OCI-LY7 (cell line): Measurements from ENCODE around the gene HMCN1. TPM values are rescaled to one million over a fixed set of nuclear protein-coding genes. Genes with fewer than 3 reads are reported as not detected.

Experiments used
- BruUV-seq: library from RNA; stranded (reverse); fragments of 400-500 nt; replicated peaks from 2 replicates; lab custom pipeline; 2021; lab: Mats Ljungman, UMichigan
- CTCF ChIA-PET: fragments of 300-600 bp; sonication (Branson Sonifier 250); formaldehyde crosslinking; loops from one replicate; lab custom pipeline; 2022; ENCODE audit warnings: antibody characterized with exemption; ENCODE audit not compliant: unreplicated experiment; lab: Charles Lee
- POLR2A ChIA-PET: fragments of 300-600 bp; sonication (Branson Sonifier 250); formaldehyde crosslinking; loops from one replicate; lab custom pipeline; 2022; ENCODE audit warnings: antibody characterized with exemption; lab: Charles Lee
- DNase-seq: peaks from one replicate; pipeline ENCODE4 v3.0.0-alpha.2; 2015; ENCODE audit warnings: low spot score
- H2AFZ ChIP-seq: fragments of 200-600 bp; sonication (generic), shearing (Covaris generic); 2 replicates; pipeline ENCODE4 v1.6.1; 2014; ENCODE audit warnings: mild to moderate bottlenecking, antibody characterized with exemption, low read length, moderate library complexity
- H3K27ac ChIP-seq: fragments of 200-600 bp; sonication (generic); 2 replicates; pipeline ENCODE4 v1.5.1; 2014; ENCODE audit warnings: mixed run types, low read depth, mild to moderate bottlenecking, moderate library complexity, low read length, inconsistent platforms; ENCODE audit not compliant: poor library complexity, severe bottlenecking
- H3K36me3 ChIP-seq: fragments of 200-600 bp; sonication (generic); 2 replicates; pipeline ENCODE4 v1.6.1; 2014; ENCODE audit warnings: mild to moderate bottlenecking, antibody characterized with exemption, low read length, moderate library complexity, mixed read lengths; ENCODE audit not compliant: insufficient read depth
- H3K4me1 ChIP-seq: fragments of 200-600 bp; sonication (generic); 2 replicates; pipeline ENCODE4 v1.5.1; 2014; ENCODE audit warnings: mild to moderate bottlenecking, low read length; ENCODE audit not compliant: insufficient read depth, poor library complexity, severe bottlenecking
- H3K4me2 ChIP-seq: fragments of 200-600 bp; sonication (generic); 2 replicates; pipeline ENCODE4 v1.6.1; 2014; ENCODE audit warnings: mild to moderate bottlenecking, low read length
- H3K4me3 ChIP-seq: fragments of 200-600 bp; sonication (generic); 2 replicates; pipeline ENCODE4 v1.5.1; 2014; ENCODE audit warnings: mild to moderate bottlenecking, low read depth, low read length; ENCODE audit not compliant: poor library complexity, severe bottlenecking
- H3K79me2 ChIP-seq: fragments of 200-600 bp; sonication (generic); 2 replicates; pipeline ENCODE4 v1.6.1; 2016; ENCODE audit warnings: low read depth, mild to moderate bottlenecking, low read length, moderate library complexity, mixed read lengths; ENCODE audit not compliant: insufficient read depth
- H3K9me2 ChIP-seq: fragments of 200-600 bp; sonication (generic); 2 replicates; pipeline ENCODE4 v1.6.1; 2016; ENCODE audit warnings: mild to moderate bottlenecking, low read length, mixed read lengths; ENCODE audit not compliant: insufficient read depth
- H3K9me3 ChIP-seq: fragments of 200-600 bp; sonication (generic); 2 replicates; pipeline ENCODE4 v1.6.1; 2014; ENCODE audit warnings: mild to moderate bottlenecking, mixed run types, low read length, mixed read lengths
- H4K20me1 ChIP-seq: fragments of 200-600 bp; sonication (generic); 2 replicates; pipeline ENCODE4 v1.6.1; 2014; ENCODE audit warnings: mild to moderate bottlenecking, antibody characterized with exemption, low read length, moderate library complexity, mixed read lengths; ENCODE audit not compliant: insufficient read depth
- CTCF ChIP-seq: fragments of 200-600 bp; sonication (generic); conservative IDR thresholded peaks from 2 replicates; pipeline ENCODE4 v1.5.1; 2014; ENCODE audit warnings: mild to moderate bottlenecking, antibody characterized with exemption, low read length, moderate library complexity, mixed read lengths
- EZH2phosphoT487 ChIP-seq: fragments of 200-600 bp; sonication (generic); IDR thresholded peaks from 2 replicates; pipeline ENCODE4 v1.6.1; 2018; ENCODE audit warnings: low read depth, borderline replicate concordance, mild to moderate bottlenecking, mixed run types, antibody characterized with exemption, low read length, moderate library complexity, mixed read lengths
- intact Hi-C: fragments of 100-400 bp; cut with micrococcal nuclease; formaldehyde crosslinking; loops from one replicate; pipeline ENCODE4 v1.10.0; 2022; ENCODE audit not compliant: unreplicated experiment
- total RNA-seq, 2 experiments: library from RNA; depleted of rRNA in 1 of 2; stranded (reverse); fragments of >200 nt in 1 of 2; shearing (Covaris generic) in 1 of 2; gene quantifications; 2 replicates each; pipeline ENCODE4 v1.2.3, GENCODE V29; 2014 to 2022

Gene HMCN1
- total RNA-seq, 2 experiments from 2014 or later = 0.02 TPM; not detected in 1

- Histone ChIP-seq H3K27ac (no peak overlapping the region), H4K20me1 (no peaks in the 10 kb centered on the region), H3K9me3 (no peaks in the 10 kb centered on the region), H3K4me1 (no peaks in the 10 kb centered on the region), H3K4me3 (no peak overlapping the region), H3K36me3 (no peaks in the 10 kb centered on the region), H3K4me2 (no peak overlapping the region), H3K9me2 (no peaks in the 10 kb centered on the region), H2AFZ (no peak overlapping the region), H3K79me2 (no peaks in the 10 kb centered on the region)
- POLR2A ChIA-PET = interaction anchor here (0.6 kb wide), 1 partner anchor 202 kb away, joined by 6 read pairs; no protein-coding TSS in a partner anchor
- no peak for DNase-seq
- no peak for TF ChIP-seq CTCF
- TF ChIP-seq EZH2phosphoT487 = no peak
- intact Hi-C loops = no loop called here
- BruUV-seq = no TSS peak
- CTCF ChIA-PET = no interaction called here
Measured at GRCh38 chr1:185860859-185861258, 126.7 kb downstream of the HMCN1 start.

GRCh38 chr1:185861630-185862029 is 127.4 kb downstream of the HMCN1 start:
- H3K4me1 ChIP-seq = no peaks in the 10 kb centered on the region
- H2AFZ ChIP-seq = no peak overlapping the region
- BruUV-seq = no TSS peak
- no peaks in the 10 kb centered on the region for H3K36me3 ChIP-seq
- intact Hi-C loops = no loop called here
- ChIA-PET CTCF (no interaction called here), POLR2A (interaction anchor here (0.9 kb wide), 1 partner anchor 43 kb away, joined by 3 read pairs; no protein-coding TSS in a partner anchor)
- H3K9me2 ChIP-seq = no peaks in the 10 kb centered on the region
- TF ChIP-seq CTCF (no peak), EZH2phosphoT487 (no peak)
- H4K20me1 ChIP-seq = no peaks in the 10 kb centered on the region
- H3K4me2 ChIP-seq = no peak overlapping the region
- no peaks in the 10 kb centered on the region for H3K9me3 ChIP-seq
- no peak overlapping the region for H3K27ac ChIP-seq
- DNase-seq = no peak
- no peaks in the 10 kb centered on the region for H3K79me2 ChIP-seq
- no peak overlapping the region for H3K4me3 ChIP-seq

- intact Hi-C loops = no loop called here
- ChIA-PET POLR2A (interaction anchor here (0.9 kb wide), 1 partner anchor 43 kb away, joined by 3 read pairs; no protein-coding TSS in a partner anchor), CTCF (no interaction called here)
- no peak overlapping the region for H2AFZ ChIP-seq
- H3K4me2 ChIP-seq = no peak overlapping the region
- BruUV-seq = no TSS peak
- no peaks in the 10 kb centered on the region for H3K36me3 ChIP-seq
- H4K20me1 ChIP-seq = no peaks in the 10 kb centered on the region
- TF ChIP-seq CTCF (no peak), EZH2phosphoT487 (no peak)
- no peaks in the 10 kb centered on the region for H3K9me2 ChIP-seq
- H3K4me1 ChIP-seq = no peaks in the 10 kb centered on the region
- no peak for DNase-seq
- no peaks in the 10 kb centered on the region for H3K9me3 ChIP-seq
- no peak overlapping the region for H3K27ac ChIP-seq
- no peak overlapping the region for H3K4me3 ChIP-seq
- H3K79me2 ChIP-seq = no peaks in the 10 kb centered on the region
Measured at GRCh38 chr1:185862235-185862634, 128.0 kb downstream of the HMCN1 start.
